Measurements from ENCODE around the gene KDSR.
"Not testable (repeated sequence)": the region's sequence is repeated elsewhere in the genome, so short reads cannot be mapped to it uniquely, and the experiment has no call there.

The KDSR gene

GRCh38 chr18:63363951-63364350 lies 3.1 kb downstream of the KDSR start:
- peak; percentile 70 for DNase-seq

- DNase-seq = not testable (repeated sequence)
Observed at GRCh38 chr18:63363420-63363819, 3.6 kb downstream of the KDSR start.

- no peak for DNase-seq
Observed at GRCh38 chr18:63356272-63356896, 10.6 kb downstream of the KDSR start.

- no peak for DNase-seq
Observed at GRCh38 chr18:63350230-63350629, 16.8 kb downstream of the KDSR start.

- DNase-seq = no peak
Observed at GRCh38 chr18:63348508-63349136, 18.4 kb downstream of the KDSR start.

- no peak for DNase-seq
Observed at GRCh38 chr18:63346480-63347183, 20.4 kb downstream of the KDSR start.

- DNase-seq = no peak
Observed at GRCh38 chr18:63346031-63346430, 21.0 kb downstream of the KDSR start.

GRCh38 chr18:63344918-63345317 lies 22.1 kb downstream of the KDSR start:
- no peak for DNase-seq

GRCh38 chr18:63344263-63344662 lies 22.7 kb downstream of the KDSR start:
- DNase-seq = no peak

GRCh38 chr18:63342206-63342605 lies 24.8 kb downstream of the KDSR start:
- no peak for DNase-seq

GRCh38 chr18:63339920-63340484 lies 27.0 kb downstream of the KDSR start:
- peak; percentile 50 for DNase-seq

GRCh38 chr18:63336366-63337099 lies 30.5 kb downstream of the KDSR start:
- DNase-seq = peak; percentile 56

- DNase-seq = no peak
Observed at GRCh38 chr18:63331105-63331504, 35.9 kb downstream of the KDSR start.

GRCh38 chr18:63329431-63330145 lies 37.4 kb downstream of the KDSR start:
- DNase-seq = no peak

- no peak for DNase-seq
Observed at GRCh38 chr18:63326011-63326410, 41.0 kb downstream of the KDSR start.

GRCh38 chr18:63325086-63325686 lies 41.8 kb downstream of the KDSR start:
- DNase-seq = no peak

GRCh38 chr18:63322908-63323634 lies 43.9 kb downstream of the KDSR start:
- peak; percentile 77 for DNase-seq

- DNase-seq = no peak
Observed at GRCh38 chr18:63322206-63322605, 44.8 kb downstream of the KDSR start.

GRCh38 chr18:63321291-63321690 lies 45.7 kb downstream of the KDSR start:
- DNase-seq = no peak

- no peak for DNase-seq
Observed at GRCh38 chr18:63320975-63321265, 46.1 kb downstream of the KDSR start.

GRCh38 chr18:63320123-63320974 lies 46.7 kb downstream of the KDSR start:
- peak; percentile 89 for DNase-seq
